ENCODE measurements around the gene LRMDA.

GRCh38 chr10:75544993-75545706, 113.7 kb downstream of the LRMDA start:
- TF ChIP-seq CTCF (IDR thresholded peaks at IDR 0.05) (no peak), POLR2A (IDR thresholded peaks at IDR 0.05) (no peak)
